Lower lobe of right lung (tissue), 2 donors: ENCODE measurements around the gene XYLB. TPM values are rescaled to one million over a fixed set of nuclear protein-coding genes. Genes with fewer than 3 reads are reported as not detected.

Experiments used
- ATAC-seq, 2 donors: fragments of 200-7000 bp; cut with Tn5 transposase; one replicate each; pipeline ENCODE4 v1.9.1; 2020 to 2022; ENCODE audit warnings: mild to moderate bottlenecking in 2 of 2, moderate library complexity in 2 of 2
- DNase-seq: peaks from one replicate; pipeline ENCODE4 v3.0.0-alpha.2; 2020
- H3K27ac ChIP-seq: fragments of 200-600 bp; one replicate; pipeline ENCODE4 v1.8.0; 2022
- H3K27me3 ChIP-seq: fragments of 200-600 bp; one replicate; pipeline ENCODE4 v1.8.0; 2022; ENCODE audit warnings: low read depth
- H3K36me3 ChIP-seq: fragments of 200-600 bp; one replicate; pipeline ENCODE4 v1.8.0; 2022; ENCODE audit warnings: mild to moderate bottlenecking
- H3K4me1 ChIP-seq: fragments of 200-600 bp; one replicate; pipeline ENCODE4 v1.8.0; 2022
- H3K4me3 ChIP-seq: fragments of 200-600 bp; one replicate; pipeline ENCODE4 v1.8.0; 2022; ENCODE audit warnings: mild to moderate bottlenecking
- H3K9me3 ChIP-seq: fragments of 200-600 bp; one replicate; pipeline ENCODE4 v1.8.0; 2022
- CTCF ChIP-seq: fragments of 200-600 bp; IDR thresholded peaks from one replicate; pipeline ENCODE4 v1.8.0; 2022; ENCODE audit warnings: antibody characterized with exemption, mild to moderate bottlenecking
- intact Hi-C: fragments of 100-400 bp; cut with DNase I; formaldehyde crosslinking; loops from one replicate; pipeline ENCODE4 v1.11.0; 2022
- total RNA-seq: library from RNA; stranded (reverse); fragmentation: NEBNext Ultra II Directional; extraction: Animal tissue kit (Norgen Biotek cat#: 25700); gene quantifications from one replicate; pipeline ENCODE4 v1.2.1, GENCODE V29; 2021
- donor health status: DM: no; HTN: yes; CAD: no; lungs with severe emphysema.

XYLB gene
- total RNA-seq, 1 donor from 2014 or later: 2.7 TPM

DNA sequence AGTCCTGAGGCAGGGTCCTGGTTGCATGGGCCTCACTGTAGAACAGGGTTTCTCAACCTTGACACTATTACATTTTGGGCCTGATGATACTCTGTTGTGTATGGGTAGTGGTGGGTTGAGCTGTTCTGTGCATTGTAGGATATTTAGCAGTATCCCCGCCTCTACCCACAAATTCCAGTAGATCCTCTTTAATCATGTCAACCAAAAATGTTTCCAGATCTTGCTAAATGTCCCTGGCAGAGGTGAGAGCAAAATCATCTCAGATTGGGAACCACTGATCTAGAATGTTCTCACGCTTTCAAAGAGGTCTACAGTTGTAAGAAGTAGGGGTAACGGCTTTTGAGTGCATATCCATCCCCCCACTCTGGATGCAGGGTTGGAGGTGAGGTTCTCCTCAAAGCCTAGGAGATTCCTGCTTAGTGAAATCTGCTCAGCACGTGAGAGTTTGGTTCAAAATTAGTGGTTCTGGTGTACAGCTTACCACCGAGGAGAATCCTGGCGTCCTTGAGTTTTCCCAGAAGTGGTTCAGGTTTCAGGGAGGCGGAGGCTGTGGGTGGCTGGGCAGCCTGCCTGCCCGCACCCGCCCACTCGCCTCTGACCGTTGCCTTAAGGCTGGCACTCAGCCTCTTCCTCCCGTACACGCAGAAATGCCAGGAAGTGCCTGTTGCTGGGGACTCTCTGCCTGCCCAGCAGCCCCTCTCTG lies 112.4 kb downstream of the XYLB start:
- Histone ChIP-seq H3K4me1 (peaks cover 50% of the 10 kb centered on the region), H3K4me3 (peak overlapping the region; percentile 29), H3K36me3 (no peaks in the 10 kb centered on the region), H3K27ac (peak overlapping the region; percentile 71), H3K27me3 (no peaks in the 10 kb centered on the region), H3K9me3 (no peaks in the 10 kb centered on the region)
- ATAC-seq (peak; percentile 78 to 79), DNase-seq (peak; percentile 80)
- intact Hi-C loops: no loop called here
- no peak for TF ChIP-seq CTCF

GRCh38 chr3:38459499-38460048 lies 113.0 kb downstream of the XYLB start:
- H3K27ac ChIP-seq: peak overlapping the region; percentile 71
- no peaks in the 10 kb centered on the region for H3K36me3 ChIP-seq
- ATAC-seq (peak; percentile 1 to 2), DNase-seq (no peak)
- H3K4me1 ChIP-seq: peaks cover 50% of the 10 kb centered on the region
- no peaks in the 10 kb centered on the region for H3K9me3 ChIP-seq
- H3K27me3 ChIP-seq: no peaks in the 10 kb centered on the region
- H3K4me3 ChIP-seq: peak overlapping the region; percentile 29
- intact Hi-C loops: no loop called here
- no peak for TF ChIP-seq CTCF

GRCh38 chr3:38460377-38461270 lies 114.0 kb downstream of the XYLB start:
- ATAC-seq (no peak), DNase-seq (no peak)
- Histone ChIP-seq H3K27me3 (no peaks in the 10 kb centered on the region), H3K36me3 (no peaks in the 10 kb centered on the region), H3K4me1 (peaks cover 47% of the 10 kb centered on the region), H3K4me3 (no peak overlapping the region), H3K9me3 (no peaks in the 10 kb centered on the region), H3K27ac (no peak overlapping the region)
- intact Hi-C loops: no loop called here
- TF ChIP-seq CTCF: no peak

Other genes starting within 250 kb of the XYLB start
- 88.3 TPM for gene ACAA1, start 209.7 kb upstream of the XYLB start, total RNA-seq
- gene MYD88, start 208.1 kb upstream of the XYLB start, total RNA-seq: 99.7 TPM
- gene OXSR1, start 181.2 kb upstream of the XYLB start, total RNA-seq: 29.2 TPM
- gene SLC22A13, start 81.0 kb upstream of the XYLB start, total RNA-seq: 0.32 TPM
- not detected for gene SLC22A14, start 64.5 kb upstream of the XYLB start, total RNA-seq
- 8.2 TPM for gene ACVR2B, start 107.1 kb downstream of the XYLB start, total RNA-seq
- 12.3 TPM for gene EXOG, start 149.6 kb downstream of the XYLB start, total RNA-seq